HG03342 (cell line): Measurements from ENCODE around the gene TMEM119.
A peak's percentile ranks its signal among the peaks of the same experiment; 100 is the strongest.

ENCODE experiments used
- ATAC-seq: cut with Tn5 transposase; IDR thresholded peaks from one replicate; pipeline ENCODE4 v1.9.1; 2021; ENCODE audit warnings: mild to moderate bottlenecking, moderate library complexity; ENCODE audit not compliant: unreplicated experiment

TMEM119 gene

GRCh38 chr12:108616941-108617858 is 19.3 kb upstream of the TMEM119 start:
- ATAC-seq: peak; percentile 73

DNA sequence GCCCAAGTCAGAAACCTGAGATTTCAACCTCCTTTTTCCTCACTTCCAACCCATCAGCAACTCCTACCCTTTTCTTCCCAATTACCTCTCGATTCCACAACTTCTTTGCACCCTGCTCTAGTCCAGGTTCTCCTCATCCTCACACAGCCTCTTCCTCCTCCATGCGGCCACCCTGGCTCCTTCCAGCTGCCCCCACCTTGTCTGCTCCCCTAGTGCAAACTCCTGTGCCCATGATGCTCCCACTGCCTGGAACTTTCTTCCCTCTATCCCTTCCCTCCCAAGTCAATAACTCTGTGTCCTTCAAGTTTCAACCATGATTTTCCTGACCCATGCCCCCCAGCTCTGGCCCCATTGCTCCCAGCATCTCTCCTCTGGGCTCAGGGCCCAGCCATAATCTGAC is 18.5 kb upstream of the TMEM119 start:
- ATAC-seq: no peak

DNA sequence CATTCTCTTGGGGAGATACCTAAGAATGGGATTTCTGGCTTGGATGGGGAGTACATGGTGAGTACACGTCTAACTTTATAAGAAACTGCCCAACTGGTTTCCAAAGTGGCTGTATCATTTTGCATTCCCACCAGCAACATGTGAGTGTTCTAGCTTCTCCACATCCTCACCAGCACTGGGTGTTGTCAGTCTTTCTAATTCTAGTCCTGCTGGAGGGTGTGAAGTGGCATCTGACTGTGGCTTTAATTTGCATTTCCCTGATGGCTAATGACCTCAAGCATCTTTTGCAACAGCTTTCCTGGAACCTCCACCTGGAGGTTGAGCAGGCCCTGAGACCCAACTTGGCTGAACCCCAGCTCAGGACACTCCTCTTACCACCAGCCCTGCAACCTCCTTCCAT is 18.0 kb upstream of the TMEM119 start:
- ATAC-seq: no peak

DNA sequence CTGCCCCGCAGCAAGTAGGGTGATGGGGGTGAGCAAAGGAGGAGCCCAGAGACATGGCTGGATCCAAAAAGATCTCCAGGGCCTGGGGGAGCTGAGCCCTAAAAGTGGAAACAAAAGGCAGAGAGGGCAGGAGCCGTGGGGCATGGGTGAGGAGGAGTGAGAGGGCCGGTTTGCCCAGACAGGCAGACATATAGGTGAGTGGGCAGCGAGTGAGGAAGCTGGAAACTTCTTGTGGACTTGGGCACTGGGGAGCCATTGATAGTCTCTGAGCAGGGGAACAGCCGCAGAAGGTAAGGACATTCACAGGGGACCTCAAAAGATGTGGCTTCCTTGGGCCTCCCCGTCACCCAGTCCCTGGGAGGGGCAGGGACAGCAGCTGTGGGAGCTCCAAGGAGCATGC is 16.8 kb upstream of the TMEM119 start:
- no peak for ATAC-seq

GRCh38 chr12:108614041-108614440 is 16.2 kb upstream of the TMEM119 start:
- no peak for ATAC-seq

- ATAC-seq: no peak
Measured at GRCh38 chr12:108613548-108613947, 15.7 kb upstream of the TMEM119 start.

- ATAC-seq: no peak
Measured at GRCh38 chr12:108612788-108613282, 15.0 kb upstream of the TMEM119 start.

DNA sequence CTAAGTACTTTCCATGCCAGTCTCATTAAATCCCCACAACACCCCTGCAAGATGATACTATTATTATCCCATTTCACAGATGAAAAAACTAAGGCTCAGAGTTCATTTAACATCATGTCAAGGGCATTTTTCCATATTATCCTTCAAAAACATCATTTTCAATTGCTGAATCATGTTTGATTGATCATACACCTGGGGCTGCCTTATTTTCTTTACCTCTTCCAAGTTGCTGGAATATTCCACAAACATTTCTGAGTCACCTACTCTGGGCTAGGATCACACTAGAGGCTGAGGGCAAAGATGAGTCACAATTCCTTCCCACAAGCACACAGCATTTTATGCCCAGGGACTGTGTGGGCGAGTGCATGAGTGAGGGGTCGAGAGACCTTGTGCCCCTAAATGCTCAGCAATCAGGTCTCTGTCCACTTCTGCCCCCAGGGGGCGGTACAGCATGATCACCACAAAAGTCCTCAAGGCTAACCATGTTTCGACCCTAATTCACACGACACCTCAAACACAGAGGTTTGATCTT is 14.1 kb upstream of the TMEM119 start:
- no peak for ATAC-seq

- no peak for ATAC-seq
Measured at GRCh38 chr12:108610856-108611605, 13.1 kb upstream of the TMEM119 start.

- ATAC-seq: no peak
Measured at GRCh38 chr12:108610336-108610815, 12.5 kb upstream of the TMEM119 start.

DNA sequence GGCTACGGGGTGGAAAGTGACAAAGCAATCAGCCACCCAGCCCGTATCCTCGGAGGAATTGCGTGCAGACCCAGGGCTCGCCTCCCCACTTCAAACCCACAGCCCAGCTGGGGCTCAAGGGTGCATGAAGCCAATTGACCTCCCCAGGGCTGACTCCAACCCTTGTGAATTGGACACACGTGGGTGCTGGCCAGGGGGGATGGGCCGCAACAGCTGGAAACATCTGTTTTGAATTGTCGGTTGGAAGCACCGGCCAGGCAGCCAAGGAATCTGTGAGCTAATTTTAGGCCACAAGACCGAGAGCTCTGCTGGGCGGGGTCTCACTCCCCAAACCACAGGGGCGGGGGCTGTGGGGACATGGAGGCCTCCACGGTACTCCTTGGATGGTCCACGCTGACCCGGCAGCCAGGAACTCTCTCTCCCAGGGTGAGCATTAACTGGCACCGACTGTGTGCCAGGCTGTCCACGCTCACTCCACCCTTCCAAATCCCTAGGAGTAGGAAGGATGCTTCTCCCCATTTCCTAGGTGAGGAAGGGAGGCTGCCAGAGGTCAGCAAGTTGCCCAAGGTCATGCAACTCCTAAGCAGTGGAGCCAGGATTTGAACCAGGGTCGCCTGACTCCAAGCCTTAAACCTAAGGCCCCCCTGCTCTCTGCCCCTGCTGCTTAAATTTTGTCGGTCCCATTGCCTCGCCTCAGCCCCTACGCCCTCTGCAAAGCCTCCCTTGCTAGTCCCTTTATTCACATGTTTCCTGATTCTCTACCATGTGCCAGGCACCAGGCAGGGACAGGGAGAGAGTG is 11.9 kb upstream of the TMEM119 start:
- peak; percentile 47 for ATAC-seq

- no peak for ATAC-seq
Measured at GRCh38 chr12:108608616-108609015, 10.7 kb upstream of the TMEM119 start.

DNA sequence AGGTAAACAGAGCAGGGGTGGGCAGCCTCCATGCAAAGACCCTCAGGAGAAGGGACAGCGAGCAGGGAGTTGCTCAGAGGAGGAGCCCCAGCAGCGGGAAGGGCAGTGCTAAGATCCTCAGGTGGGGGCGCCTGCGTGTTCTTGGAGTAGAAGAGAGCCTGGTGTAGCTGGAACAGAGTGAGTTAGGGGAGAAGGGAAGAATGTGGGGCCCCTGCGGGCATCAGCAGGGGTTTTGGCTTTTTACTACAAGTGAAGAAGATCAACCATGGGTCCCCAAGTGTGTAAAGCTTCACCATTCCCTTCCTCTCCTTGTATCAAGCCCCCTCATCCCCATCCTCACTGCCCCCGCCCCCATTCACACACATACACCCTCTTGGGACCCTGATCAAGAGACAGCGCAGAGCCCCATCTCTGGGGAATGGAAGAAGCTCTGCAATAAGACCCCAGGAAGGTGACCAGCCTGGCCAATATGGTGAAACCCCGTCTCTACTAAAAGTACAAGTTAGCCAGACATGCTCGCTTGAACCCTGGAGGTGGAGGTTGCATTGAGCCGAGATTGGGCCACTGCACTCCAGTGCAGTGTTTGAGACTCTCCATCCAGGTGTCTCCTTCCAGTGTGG is 10.2 kb upstream of the TMEM119 start:
- no peak for ATAC-seq

- ATAC-seq: no peak
Measured at GRCh38 chr12:108606492-108606891, 8.6 kb upstream of the TMEM119 start.

DNA sequence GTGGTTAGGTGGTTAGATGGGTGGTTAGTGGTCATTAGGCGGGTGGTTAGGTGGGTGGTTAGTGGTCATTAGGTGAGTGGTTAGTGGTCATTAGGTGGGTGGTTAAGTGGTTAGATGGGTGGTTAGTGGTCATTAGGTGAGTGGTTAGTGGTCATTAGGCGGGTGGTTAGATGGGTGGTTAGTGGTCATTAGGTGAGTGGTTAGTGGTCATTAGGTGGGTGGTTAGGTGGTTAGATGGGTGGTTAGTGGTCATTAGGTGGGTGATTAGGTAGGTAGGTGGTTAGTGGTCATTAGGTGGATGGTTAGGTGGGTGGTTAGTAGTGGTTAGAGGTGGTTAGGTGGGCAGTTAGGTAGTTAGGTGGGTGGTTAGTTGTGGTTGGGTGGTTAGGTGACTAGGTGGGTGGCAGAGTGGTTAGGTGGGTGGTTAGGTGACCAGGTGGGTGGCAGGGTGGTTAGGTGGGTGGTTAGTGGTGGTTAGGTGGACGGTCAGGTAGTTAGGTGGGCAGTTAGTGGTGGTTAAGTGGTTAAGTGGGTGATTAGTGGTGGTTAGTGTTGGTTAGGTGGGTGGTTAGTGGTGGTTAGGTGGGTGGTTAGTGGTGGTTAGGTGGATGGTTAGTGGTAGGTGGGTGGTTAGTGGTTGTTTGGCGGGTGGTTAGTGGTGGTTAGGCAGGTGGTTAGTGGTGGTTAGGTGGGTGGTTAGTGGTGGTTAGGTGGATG is 8.0 kb upstream of the TMEM119 start:
- ATAC-seq: no peak

- no peak for ATAC-seq
Measured at GRCh38 chr12:108605000-108605689, 7.3 kb upstream of the TMEM119 start.

DNA sequence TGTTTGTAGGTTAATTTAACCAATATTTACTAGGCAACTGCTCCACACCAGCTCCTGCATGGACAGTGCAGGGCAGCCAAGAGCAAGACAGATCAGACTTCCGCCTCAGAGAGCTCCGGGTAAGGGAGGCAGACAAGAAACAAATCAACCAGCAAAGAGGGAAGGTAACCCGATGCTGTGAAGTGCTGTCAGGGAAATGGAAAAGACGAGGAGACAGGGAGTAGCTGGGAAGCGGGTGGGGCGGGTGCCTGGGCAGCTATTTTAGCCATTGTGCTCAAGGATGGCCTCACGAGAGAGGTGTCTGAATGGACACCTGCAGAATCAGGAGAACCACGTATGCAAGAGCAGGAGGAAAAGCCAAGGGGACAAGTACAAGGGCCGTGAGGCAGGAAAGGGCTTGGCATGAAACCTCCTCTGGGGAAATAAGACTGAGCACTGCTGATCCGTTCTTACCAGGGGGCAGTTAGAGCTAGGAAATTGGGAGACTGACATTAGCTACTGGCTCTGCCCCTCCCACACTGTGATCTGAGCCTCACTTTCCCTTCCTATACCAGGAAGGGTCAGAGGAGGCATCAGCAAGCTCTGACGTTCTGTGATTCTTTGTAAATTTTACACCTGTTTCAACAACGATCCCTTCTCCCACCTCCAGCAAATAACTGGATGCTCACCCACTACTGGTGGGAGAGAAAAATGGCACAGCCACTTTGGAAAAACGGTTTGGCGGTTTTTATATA is 6.5 kb upstream of the TMEM119 start:
- ATAC-seq: no peak

GRCh38 chr12:108603743-108604142 is 5.9 kb upstream of the TMEM119 start:
- ATAC-seq: no peak
